ENCODE results near the gene HSD3B2.

HSD3B2 gene

DNA sequence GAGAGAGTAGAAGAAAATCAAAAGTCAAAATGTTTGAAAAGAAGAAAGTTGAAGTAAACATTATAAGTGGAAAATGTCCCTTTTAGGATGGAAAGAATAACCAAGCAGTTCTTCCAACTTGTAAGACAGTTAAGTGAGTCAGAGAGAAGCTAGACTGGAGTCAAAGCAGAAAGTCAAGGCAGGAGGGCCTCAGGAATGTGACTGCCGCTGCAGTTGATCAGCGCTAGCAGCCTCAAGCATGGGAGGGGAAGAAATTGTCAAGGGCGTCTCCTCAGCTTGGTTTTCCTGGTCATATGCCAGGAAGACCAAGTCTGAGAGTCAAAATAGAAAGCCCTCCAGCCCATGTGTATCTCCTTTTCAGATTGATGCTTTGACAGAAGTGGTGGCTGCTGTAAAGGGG lies 23.2 kb upstream of the HSD3B2 start:
- no peaks in the 10 kb centered on the region for H3K36me3 ChIP-seq (ENCODE audit: control insufficient read depth, insufficient read depth, low read length)
- H3K27ac ChIP-seq (ENCODE audit: insufficient read depth, low read length, poor library complexity, severe bottlenecking), result no peak overlapping the region
- no peaks in the 10 kb centered on the region for H3K27me3 ChIP-seq (replicated peaks; ENCODE audit: control insufficient read depth, insufficient read depth, low read length, poor library complexity, severe bottlenecking)
- no peak overlapping the region for H3K4me3 ChIP-seq (ENCODE audit: insufficient read depth, low read depth, low read length, poor library complexity, severe bottlenecking)
- H3K9me3 ChIP-seq (ENCODE audit: control insufficient read depth, low read length), result no peaks in the 10 kb centered on the region
- H3K4me1 ChIP-seq (ENCODE audit: control insufficient read depth, insufficient read depth, low read length, poor library complexity, severe bottlenecking), result no peaks in the 10 kb centered on the region
- DNase-seq, result no peak

DNA sequence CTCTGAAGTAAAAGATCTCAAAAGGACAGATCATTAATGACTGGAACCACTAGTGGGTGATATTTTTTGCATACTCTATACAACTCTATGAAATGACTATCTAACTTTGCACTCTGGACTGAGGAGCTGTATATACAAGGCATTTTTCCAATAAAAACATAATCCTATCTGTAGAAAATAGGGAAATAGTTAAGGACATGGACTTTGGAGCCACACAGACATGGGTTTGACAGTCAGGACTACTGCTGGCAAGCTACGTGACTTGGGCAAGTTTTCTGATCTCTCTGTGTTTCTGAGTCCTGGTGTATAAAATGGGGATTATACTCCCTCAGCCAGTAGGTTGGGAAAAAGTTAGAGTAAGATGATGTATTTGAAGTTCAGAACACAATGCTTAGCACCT lies 20.9 kb upstream of the HSD3B2 start:
- H3K9me3 ChIP-seq (ENCODE audit: control insufficient read depth, low read length), result no peaks in the 10 kb centered on the region
- H3K4me1 ChIP-seq (ENCODE audit: control insufficient read depth, insufficient read depth, low read length, poor library complexity, severe bottlenecking), result no peaks in the 10 kb centered on the region
- DNase-seq, result no peak
- H3K27ac ChIP-seq (ENCODE audit: insufficient read depth, low read length, poor library complexity, severe bottlenecking), result no peak overlapping the region
- no peak overlapping the region for H3K4me3 ChIP-seq (ENCODE audit: insufficient read depth, low read depth, low read length, poor library complexity, severe bottlenecking)
- no peaks in the 10 kb centered on the region for H3K36me3 ChIP-seq (ENCODE audit: control insufficient read depth, insufficient read depth, low read length)
- H3K27me3 ChIP-seq (replicated peaks; ENCODE audit: control insufficient read depth, insufficient read depth, low read length, poor library complexity, severe bottlenecking), result no peaks in the 10 kb centered on the region

DNA sequence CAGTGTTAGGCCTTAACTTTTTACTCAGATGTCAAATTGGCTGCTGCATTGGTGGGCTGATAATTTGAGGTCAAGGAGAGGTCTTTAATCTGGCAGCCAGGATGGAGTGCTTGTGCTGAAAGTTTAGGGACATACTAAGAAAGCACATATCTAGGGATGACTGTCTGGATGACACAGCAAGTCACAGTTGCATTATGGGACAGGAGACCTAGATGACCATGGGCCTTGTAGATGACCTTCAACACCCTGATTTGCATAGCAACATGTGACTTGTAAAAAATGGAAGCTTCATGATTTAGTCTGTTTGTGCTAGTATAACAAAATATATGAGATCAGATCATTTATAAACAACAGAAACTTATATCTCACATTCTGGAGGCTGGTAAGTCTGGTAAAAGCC lies 18.0 kb upstream of the HSD3B2 start:
- H3K9me3 ChIP-seq (ENCODE audit: control insufficient read depth, low read length), result no peaks in the 10 kb centered on the region

DNA sequence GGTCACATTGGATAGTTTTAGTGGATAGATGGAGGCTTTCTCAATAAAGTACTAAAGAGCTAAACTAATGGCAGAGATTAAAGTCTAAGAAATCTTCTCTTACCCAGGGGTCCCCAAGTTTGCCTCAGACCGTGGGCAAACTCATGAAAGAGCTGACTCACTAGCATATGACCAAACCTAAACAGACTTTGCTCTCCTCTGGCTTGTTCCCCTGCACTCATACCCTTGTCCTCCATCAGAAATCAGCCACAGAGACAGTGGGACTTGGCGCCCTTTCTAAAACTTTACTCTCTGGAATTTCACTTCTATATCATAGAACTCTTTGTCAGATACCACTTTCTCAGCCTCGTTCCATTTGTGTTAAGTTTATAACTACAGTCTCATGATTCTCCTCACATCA lies 17.0 kb upstream of the HSD3B2 start:
- Histone ChIP-seq H3K4me3 (ENCODE audit: insufficient read depth, low read depth, low read length, poor library complexity, severe bottlenecking) (no peak overlapping the region), H3K36me3 (ENCODE audit: control insufficient read depth, insufficient read depth, low read length) (no peaks in the 10 kb centered on the region), H3K27me3 (replicated peaks; ENCODE audit: control insufficient read depth, insufficient read depth, low read length, poor library complexity, severe bottlenecking) (no peaks in the 10 kb centered on the region), H3K4me1 (ENCODE audit: control insufficient read depth, insufficient read depth, low read length, poor library complexity, severe bottlenecking) (no peaks in the 10 kb centered on the region), H3K27ac (ENCODE audit: insufficient read depth, low read length, poor library complexity, severe bottlenecking) (no peak overlapping the region), H3K9me3 (ENCODE audit: control insufficient read depth, low read length) (no peaks in the 10 kb centered on the region)
- DNase-seq, result no peak

More for the DNA sequence above, 18.0 kb upstream of the HSD3B2 start:
- H3K36me3 ChIP-seq (ENCODE audit: control insufficient read depth, insufficient read depth, low read length), result no peaks in the 10 kb centered on the region
- H3K4me1 ChIP-seq (ENCODE audit: control insufficient read depth, insufficient read depth, low read length, poor library complexity, severe bottlenecking), result no peaks in the 10 kb centered on the region
- H3K4me3 ChIP-seq (ENCODE audit: insufficient read depth, low read depth, low read length, poor library complexity, severe bottlenecking), result no peak overlapping the region
- no peaks in the 10 kb centered on the region for H3K27me3 ChIP-seq (replicated peaks; ENCODE audit: control insufficient read depth, insufficient read depth, low read length, poor library complexity, severe bottlenecking)
- no peak for DNase-seq
- no peak overlapping the region for H3K27ac ChIP-seq (ENCODE audit: insufficient read depth, low read length, poor library complexity, severe bottlenecking)

DNA sequence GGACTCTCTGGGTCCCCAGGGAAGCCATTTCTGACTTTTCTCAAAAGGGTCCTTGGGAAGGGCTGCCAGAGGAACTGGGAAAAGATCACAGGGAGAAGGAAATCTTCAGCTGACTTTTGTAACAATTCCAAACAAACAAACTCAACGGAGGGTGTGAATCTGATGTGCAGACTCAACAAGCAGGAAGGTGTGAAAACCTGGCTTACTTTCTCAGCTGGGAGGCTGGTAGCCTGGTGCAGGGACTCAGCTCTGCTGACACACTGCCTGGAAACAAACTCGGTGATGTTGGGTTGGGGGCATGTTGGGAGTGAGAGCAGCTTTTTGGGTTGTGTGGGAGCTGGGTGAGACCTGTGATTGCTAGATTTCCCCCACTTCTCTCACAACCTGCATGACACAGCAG lies 10.2 kb upstream of the HSD3B2 start:
- DNase-seq, result no peak
- H3K4me1 ChIP-seq (ENCODE audit: control insufficient read depth, insufficient read depth, low read length, poor library complexity, severe bottlenecking), result no peaks in the 10 kb centered on the region
- H3K9me3 ChIP-seq (ENCODE audit: control insufficient read depth, low read length), result no peaks in the 10 kb centered on the region
- H3K4me3 ChIP-seq (ENCODE audit: insufficient read depth, low read depth, low read length, poor library complexity, severe bottlenecking), result no peak overlapping the region
- H3K36me3 ChIP-seq (ENCODE audit: control insufficient read depth, insufficient read depth, low read length), result no peaks in the 10 kb centered on the region
- no peak overlapping the region for H3K27ac ChIP-seq (ENCODE audit: insufficient read depth, low read length, poor library complexity, severe bottlenecking)
- no peaks in the 10 kb centered on the region for H3K27me3 ChIP-seq (replicated peaks; ENCODE audit: control insufficient read depth, insufficient read depth, low read length, poor library complexity, severe bottlenecking)

DNA sequence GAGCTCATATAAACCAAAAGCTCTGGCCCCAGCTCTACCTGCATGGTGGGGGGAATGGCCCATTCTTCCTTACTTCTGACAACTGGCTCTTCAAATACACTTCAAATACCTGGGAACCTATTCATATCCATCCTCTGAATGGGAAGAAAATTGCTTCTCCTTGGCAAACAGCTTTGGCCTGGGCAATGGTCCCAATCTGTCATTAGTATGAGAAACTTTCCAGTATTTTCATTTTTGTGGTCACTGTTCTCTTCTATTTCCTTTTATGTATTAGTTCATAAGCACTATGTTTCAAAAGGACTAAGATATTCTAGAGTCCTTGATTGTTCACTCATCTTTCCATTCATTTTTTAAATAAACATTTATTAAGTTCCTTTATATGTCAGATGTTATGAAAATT lies 5.2 kb upstream of the HSD3B2 start:
- Histone ChIP-seq H3K4me1 (ENCODE audit: control insufficient read depth, insufficient read depth, low read length, poor library complexity, severe bottlenecking) (no peaks in the 10 kb centered on the region), H3K36me3 (ENCODE audit: control insufficient read depth, insufficient read depth, low read length) (no peaks in the 10 kb centered on the region), H3K9me3 (ENCODE audit: control insufficient read depth, low read length) (no peaks in the 10 kb centered on the region), H3K27ac (ENCODE audit: insufficient read depth, low read length, poor library complexity, severe bottlenecking) (no peak overlapping the region), H3K4me3 (ENCODE audit: insufficient read depth, low read depth, low read length, poor library complexity, severe bottlenecking) (no peak overlapping the region), H3K27me3 (replicated peaks; ENCODE audit: control insufficient read depth, insufficient read depth, low read length, poor library complexity, severe bottlenecking) (no peaks in the 10 kb centered on the region)
- DNase-seq, result no peak

DNA sequence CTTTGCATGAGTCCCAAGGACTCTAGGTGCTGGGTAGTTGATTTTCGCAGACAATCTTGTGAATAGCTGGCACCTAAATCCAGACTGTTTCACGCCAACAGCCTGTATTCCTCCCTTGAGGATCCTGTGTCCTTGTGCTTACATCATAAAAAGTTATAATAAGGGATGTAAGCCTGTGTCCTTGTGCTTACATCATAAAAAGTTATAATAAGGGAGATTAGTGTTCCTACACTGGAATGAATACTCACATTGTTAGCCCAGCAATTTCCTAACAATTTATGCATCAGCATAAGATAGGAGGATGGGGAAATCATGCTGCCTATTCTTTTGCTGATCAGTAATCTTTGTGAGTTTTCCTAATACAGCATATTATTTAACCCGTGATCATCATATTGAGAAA lies 4.0 kb upstream of the HSD3B2 start:
- H3K27me3 ChIP-seq (replicated peaks; ENCODE audit: control insufficient read depth, insufficient read depth, low read length, poor library complexity, severe bottlenecking), result no peaks in the 10 kb centered on the region
- no peak for DNase-seq

DNA sequence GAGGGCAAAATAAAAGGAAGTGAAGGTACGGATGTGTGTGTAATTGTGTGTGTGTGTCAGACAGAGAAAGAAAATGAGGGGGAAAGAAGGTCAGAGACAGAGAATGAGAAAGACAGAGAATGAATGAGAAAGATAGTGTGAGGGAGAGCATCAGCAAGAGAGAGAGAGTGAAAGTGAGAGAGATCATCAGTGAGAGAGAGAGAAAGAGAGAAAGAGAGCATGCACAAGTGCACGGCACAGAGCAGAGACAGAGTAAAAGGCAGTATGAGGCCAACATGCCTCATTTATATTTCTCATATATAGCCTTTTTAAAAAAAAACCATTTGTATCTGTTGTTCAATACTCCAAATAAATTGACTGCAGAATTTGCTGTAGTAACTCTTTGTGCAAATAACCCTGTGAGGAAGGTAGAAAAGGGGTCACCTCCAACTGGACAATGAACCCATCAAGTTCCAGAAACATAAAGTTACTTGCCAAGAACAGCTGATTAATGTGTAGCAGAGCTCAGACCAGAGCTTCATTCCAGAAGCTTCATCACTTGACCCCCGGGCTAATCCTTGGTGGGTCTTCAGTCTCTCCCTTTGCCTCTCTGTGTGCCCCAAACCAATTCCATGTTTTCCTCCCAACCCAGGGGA lies 1.2 kb downstream of the HSD3B2 start:
- H3K9me3 ChIP-seq (ENCODE audit: control insufficient read depth, low read length), result no peaks in the 10 kb centered on the region
- H3K36me3 ChIP-seq (ENCODE audit: control insufficient read depth, insufficient read depth, low read length), result no peaks in the 10 kb centered on the region
- no peaks in the 10 kb centered on the region for H3K4me1 ChIP-seq (ENCODE audit: control insufficient read depth, insufficient read depth, low read length, poor library complexity, severe bottlenecking)
- no peaks in the 10 kb centered on the region for H3K27me3 ChIP-seq (replicated peaks; ENCODE audit: control insufficient read depth, insufficient read depth, low read length, poor library complexity, severe bottlenecking)
- H3K4me3 ChIP-seq (ENCODE audit: insufficient read depth, low read depth, low read length, poor library complexity, severe bottlenecking), result no peak overlapping the region
- no peak overlapping the region for H3K27ac ChIP-seq (ENCODE audit: insufficient read depth, low read length, poor library complexity, severe bottlenecking)
- DNase-seq, result no peak

More for the DNA sequence above, 4.0 kb upstream of the HSD3B2 start:
- no peaks in the 10 kb centered on the region for H3K36me3 ChIP-seq (ENCODE audit: control insufficient read depth, insufficient read depth, low read length)
- H3K4me1 ChIP-seq (ENCODE audit: control insufficient read depth, insufficient read depth, low read length, poor library complexity, severe bottlenecking), result no peaks in the 10 kb centered on the region
- no peak overlapping the region for H3K27ac ChIP-seq (ENCODE audit: insufficient read depth, low read length, poor library complexity, severe bottlenecking)
- no peaks in the 10 kb centered on the region for H3K9me3 ChIP-seq (ENCODE audit: control insufficient read depth, low read length)
- no peak overlapping the region for H3K4me3 ChIP-seq (ENCODE audit: insufficient read depth, low read depth, low read length, poor library complexity, severe bottlenecking)

DNA sequence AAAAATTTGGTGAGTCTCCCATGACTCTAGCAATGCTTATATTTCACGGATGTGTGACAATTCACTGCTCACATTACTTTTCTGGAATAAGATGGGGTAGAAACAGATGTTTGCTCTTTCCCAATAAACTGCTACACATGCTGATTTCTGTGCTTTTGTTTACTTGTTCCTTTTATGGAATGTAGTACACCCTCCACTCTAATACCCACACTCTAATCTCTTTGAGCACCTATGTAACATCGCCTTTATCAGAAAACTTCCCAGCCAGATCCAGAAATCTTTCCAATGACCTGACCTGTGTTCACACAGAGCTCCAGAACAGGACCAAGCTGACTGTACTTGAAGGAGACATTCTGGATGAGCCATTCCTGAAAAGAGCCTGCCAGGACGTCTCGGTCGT lies 4.2 kb downstream of the HSD3B2 start:
- no peaks in the 10 kb centered on the region for H3K4me1 ChIP-seq (ENCODE audit: control insufficient read depth, insufficient read depth, low read length, poor library complexity, severe bottlenecking)
- H3K4me3 ChIP-seq (ENCODE audit: insufficient read depth, low read depth, low read length, poor library complexity, severe bottlenecking), result no peak overlapping the region
- no peaks in the 10 kb centered on the region for H3K27me3 ChIP-seq (replicated peaks; ENCODE audit: control insufficient read depth, insufficient read depth, low read length, poor library complexity, severe bottlenecking)
- no peaks in the 10 kb centered on the region for H3K9me3 ChIP-seq (ENCODE audit: control insufficient read depth, low read length)
- no peak for DNase-seq
- no peaks in the 10 kb centered on the region for H3K36me3 ChIP-seq (ENCODE audit: control insufficient read depth, insufficient read depth, low read length)
- H3K27ac ChIP-seq (ENCODE audit: insufficient read depth, low read length, poor library complexity, severe bottlenecking), result no peak overlapping the region

DNA sequence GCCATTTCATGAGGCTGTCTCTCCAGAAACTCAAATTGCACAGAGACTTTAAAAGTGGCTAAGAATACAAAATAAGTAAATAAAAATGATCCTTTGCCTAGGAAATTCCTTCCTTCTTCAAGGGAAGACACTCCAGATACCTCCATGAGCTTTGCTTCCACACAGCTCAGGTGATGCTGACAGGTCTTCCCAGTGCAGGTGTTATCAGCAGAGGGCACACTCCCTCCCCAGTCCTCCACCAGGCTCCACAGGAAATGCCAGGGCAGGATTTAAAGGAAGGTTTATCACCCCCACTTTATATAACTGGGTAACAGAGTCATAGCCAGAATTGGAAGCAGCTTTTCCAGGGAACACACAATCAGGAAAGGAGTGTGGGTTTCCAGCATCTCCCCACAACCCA lies 5.7 kb downstream of the HSD3B2 start:
- no peaks in the 10 kb centered on the region for H3K36me3 ChIP-seq (ENCODE audit: control insufficient read depth, insufficient read depth, low read length)
- H3K27ac ChIP-seq (ENCODE audit: insufficient read depth, low read length, poor library complexity, severe bottlenecking), result no peak overlapping the region
- no peaks in the 10 kb centered on the region for H3K4me1 ChIP-seq (ENCODE audit: control insufficient read depth, insufficient read depth, low read length, poor library complexity, severe bottlenecking)
- no peak for DNase-seq
- no peaks in the 10 kb centered on the region for H3K9me3 ChIP-seq (ENCODE audit: control insufficient read depth, low read length)
- no peak overlapping the region for H3K4me3 ChIP-seq (ENCODE audit: insufficient read depth, low read depth, low read length, poor library complexity, severe bottlenecking)
- H3K27me3 ChIP-seq (replicated peaks; ENCODE audit: control insufficient read depth, insufficient read depth, low read length, poor library complexity, severe bottlenecking), result no peaks in the 10 kb centered on the region

All from effector memory CD4-positive, alpha-beta T cell (primary cell).